Skeletal muscle tissue (tissue), 4 donors: ENCODE results near the gene FCHSD1. TPM values are rescaled to one million over a fixed set of nuclear protein-coding genes. Genes with fewer than 3 reads are reported as not detected.

ENCODE experiments used
- H3K27ac ChIP-seq: one replicate; pipeline ENCODE4 v1.7.0; 2013; ENCODE audit warnings: mild to moderate bottlenecking, low read depth, low read length, inconsistent platforms
- H3K27me3 ChIP-seq, 3 donors: one replicate each; pipeline ENCODE4 v1.7.0; 2013; ENCODE audit warnings: low read length in 3 of 3; ENCODE audit not compliant: control insufficient read depth in 3 of 3, insufficient read depth in 3 of 3
- H3K36me3 ChIP-seq, 3 donors: one replicate each; pipeline ENCODE4 v1.7.0; 2013; ENCODE audit warnings: low read length in 3 of 3; ENCODE audit not compliant: control insufficient read depth in 3 of 3, insufficient read depth in 3 of 3
- H3K4me1 ChIP-seq, 3 donors: one replicate each; pipeline ENCODE4 v1.7.0; 2013; ENCODE audit warnings: low read length in 3 of 3, mild to moderate bottlenecking in 3 of 3; ENCODE audit not compliant: control insufficient read depth in 3 of 3, insufficient read depth in 3 of 3
- H3K4me3 ChIP-seq, 3 donors: one replicate each; pipeline ENCODE4 v1.7.0; 2013; ENCODE audit warnings: low read length in 3 of 3
- H3K9ac ChIP-seq, 3 donors: one replicate each; pipeline ENCODE4 v1.7.0; 2013; ENCODE audit warnings: low read length in 3 of 3, mild to moderate bottlenecking in 3 of 3, moderate library complexity in 2 of 3, low read depth in 1 of 3
- H3K9me3 ChIP-seq, 3 donors: one replicate each; pipeline ENCODE4 v1.7.0; 2013; ENCODE audit warnings: low read length in 3 of 3; ENCODE audit not compliant: control insufficient read depth in 3 of 3
- total RNA-seq: library from RNA; depleted of rRNA; stranded (reverse); fragments of >200 nt; gene quantifications from one replicate; pipeline ENCODE4 v1.2.3, GENCODE V29; 2014
- donor health status: Osteomylitis.

Gene FCHSD1
- total RNA-seq, 1 donor from 2014 or later, result 5.2 TPM

DNA sequence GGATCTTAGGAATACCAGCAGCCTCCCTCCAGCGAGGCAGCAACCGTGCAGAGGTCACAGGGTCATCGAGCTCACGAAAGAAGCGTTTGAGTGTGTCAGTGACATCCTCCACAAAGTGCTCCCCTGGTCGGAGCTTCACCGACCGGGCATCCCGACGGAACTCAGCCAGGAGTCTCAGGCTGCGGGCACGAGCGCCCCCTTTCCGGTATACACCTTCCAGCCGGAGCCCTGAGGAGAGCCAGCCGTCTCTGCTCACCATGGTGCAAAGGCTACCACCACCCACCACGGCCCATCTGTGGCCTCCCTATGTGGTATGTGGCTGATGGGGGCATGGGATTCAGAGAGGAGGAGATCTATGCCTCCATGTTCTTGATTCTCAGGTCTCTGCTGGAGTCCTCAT lies 10.8 kb upstream of the FCHSD1 start:
- H3K9me3 ChIP-seq, result no peaks in the 10 kb centered on the region
- H3K27me3 ChIP-seq, result no peaks in the 10 kb centered on the region
- H3K4me3 ChIP-seq, result no peak overlapping the region
- peaks cover 0 to 4% (median 2%) of the 10 kb centered on the region in 3 donors for H3K36me3 ChIP-seq
- H3K27ac ChIP-seq, result no peak overlapping the region
- H3K4me1 ChIP-seq, result no peaks in the 10 kb centered on the region
- no peak overlapping the region for H3K9ac ChIP-seq

DNA sequence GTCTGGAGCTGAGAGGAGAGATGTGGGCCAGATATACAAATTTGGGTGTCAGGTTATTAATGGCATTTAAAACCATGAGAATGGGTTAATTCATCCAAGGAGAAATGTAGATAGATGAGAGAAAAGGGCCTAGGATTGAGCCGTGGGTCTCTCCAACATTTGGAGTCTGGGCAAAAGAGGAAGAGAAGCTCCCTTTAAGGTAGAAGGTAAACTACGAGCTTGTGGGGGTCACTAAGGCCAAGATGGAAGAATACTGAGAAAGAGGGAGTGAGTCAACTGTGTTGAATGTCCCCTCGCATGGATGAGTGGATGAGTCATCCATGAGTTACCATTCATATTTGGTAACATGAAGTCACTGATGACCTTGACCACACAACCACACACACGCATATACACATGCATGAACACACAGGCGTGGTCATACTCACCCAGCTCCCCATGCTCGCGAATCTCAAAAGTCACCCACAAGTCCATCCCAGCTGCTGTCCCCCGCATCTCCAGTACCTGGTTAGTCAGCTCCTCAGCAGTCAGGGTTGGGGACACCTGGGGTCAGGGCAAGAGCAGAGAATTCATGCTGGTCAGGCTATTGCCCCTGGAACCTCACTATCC lies 6.8 kb upstream of the FCHSD1 start:
- Histone ChIP-seq H3K4me1 (no peaks in the 10 kb centered on the region), H3K4me3 (no peak overlapping the region), H3K27ac (no peak overlapping the region), H3K9me3 (no peaks in the 10 kb centered on the region), H3K36me3 (peaks cover 0 to 10% (median 6%) of the 10 kb centered on the region in 3 donors), H3K27me3 (no peaks in the 10 kb centered on the region), H3K9ac (no peak overlapping the region)

DNA sequence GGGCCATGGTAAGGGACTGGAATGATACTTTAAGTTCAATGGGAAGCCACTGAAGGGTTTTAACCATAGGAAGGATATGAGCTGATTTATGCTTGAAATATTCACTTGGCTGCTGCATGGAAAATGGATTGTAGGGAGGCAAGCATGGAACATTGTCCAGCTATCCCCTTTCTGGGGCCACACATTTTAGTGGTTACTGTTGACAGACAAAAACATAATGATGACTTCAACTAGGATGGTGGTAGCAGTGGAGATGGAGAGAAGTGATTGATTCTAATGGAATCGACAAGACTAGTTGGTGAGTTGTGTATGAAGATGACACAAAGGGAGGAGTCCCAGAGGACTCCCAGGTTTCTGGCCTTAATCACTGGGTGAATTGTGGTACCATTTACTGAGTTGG lies 6.2 kb upstream of the FCHSD1 start:
- no peaks in the 10 kb centered on the region for H3K4me1 ChIP-seq
- peaks cover 0 to 10% (median 6%) of the 10 kb centered on the region in 3 donors for H3K36me3 ChIP-seq
- H3K9ac ChIP-seq, result no peak overlapping the region
- H3K27ac ChIP-seq, result no peak overlapping the region
- H3K9me3 ChIP-seq, result no peaks in the 10 kb centered on the region
- H3K27me3 ChIP-seq, result no peaks in the 10 kb centered on the region
- H3K4me3 ChIP-seq, result no peak overlapping the region

DNA sequence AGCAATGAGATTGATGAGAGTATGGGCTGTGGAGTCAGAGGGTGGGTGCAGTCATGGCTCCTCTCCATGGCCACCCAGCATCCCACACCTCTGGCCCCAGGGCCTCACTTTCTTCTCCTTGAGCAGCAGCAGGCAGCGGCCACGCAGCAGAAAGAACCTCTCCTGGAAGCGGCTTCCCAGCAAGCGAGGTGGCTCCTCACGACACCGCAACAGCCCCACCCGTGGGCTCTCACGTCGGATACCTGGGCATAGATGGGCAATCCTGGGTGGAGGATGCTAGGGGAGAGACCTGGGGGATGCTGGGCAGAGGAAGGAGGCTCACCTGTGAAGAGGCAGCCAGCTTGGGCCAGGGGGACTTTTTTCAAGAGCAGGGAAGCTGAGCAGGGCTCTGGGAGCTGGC lies 5.2 kb upstream of the FCHSD1 start:
- peaks cover 0 to 10% (median 6%) of the 10 kb centered on the region in 3 donors for H3K36me3 ChIP-seq
- no peak overlapping the region for H3K4me3 ChIP-seq
- no peak overlapping the region for H3K9ac ChIP-seq
- H3K9me3 ChIP-seq, result no peaks in the 10 kb centered on the region
- no peaks in the 10 kb centered on the region for H3K27me3 ChIP-seq
- H3K27ac ChIP-seq, result no peak overlapping the region
- H3K4me1 ChIP-seq, result peaks cover 0 to 4% (median 3%) of the 10 kb centered on the region in 3 donors

DNA sequence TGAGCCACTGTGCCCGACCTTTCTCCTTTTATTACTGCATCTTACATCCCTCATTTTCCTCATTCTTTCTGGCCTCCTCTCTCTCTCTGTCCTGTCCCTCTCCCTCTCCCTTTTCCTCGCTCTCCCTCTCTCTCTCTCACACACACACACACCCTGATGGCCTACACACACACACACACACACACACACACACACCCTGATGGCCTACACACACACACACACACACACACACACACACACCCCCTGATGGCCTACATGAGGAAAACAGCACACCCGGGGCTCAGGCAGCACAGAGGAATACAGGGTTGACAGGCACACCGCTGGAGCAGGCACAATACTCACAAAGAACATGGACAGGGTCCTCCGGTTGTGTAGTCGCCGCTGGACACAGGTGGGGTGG lies 3.8 kb upstream of the FCHSD1 start:
- no peak overlapping the region for H3K4me3 ChIP-seq
- H3K4me1 ChIP-seq, result peaks cover 0 to 11% (median 6%) of the 10 kb centered on the region in 3 donors
- H3K27ac ChIP-seq, result no peak overlapping the region
- no peaks in the 10 kb centered on the region for H3K9me3 ChIP-seq
- no peak overlapping the region for H3K9ac ChIP-seq
- H3K36me3 ChIP-seq, result peaks cover 0 to 10% (median 5%) of the 10 kb centered on the region in 3 donors
- H3K27me3 ChIP-seq, result peaks cover 0 to 5% (median 3%) of the 10 kb centered on the region in 3 donors

DNA sequence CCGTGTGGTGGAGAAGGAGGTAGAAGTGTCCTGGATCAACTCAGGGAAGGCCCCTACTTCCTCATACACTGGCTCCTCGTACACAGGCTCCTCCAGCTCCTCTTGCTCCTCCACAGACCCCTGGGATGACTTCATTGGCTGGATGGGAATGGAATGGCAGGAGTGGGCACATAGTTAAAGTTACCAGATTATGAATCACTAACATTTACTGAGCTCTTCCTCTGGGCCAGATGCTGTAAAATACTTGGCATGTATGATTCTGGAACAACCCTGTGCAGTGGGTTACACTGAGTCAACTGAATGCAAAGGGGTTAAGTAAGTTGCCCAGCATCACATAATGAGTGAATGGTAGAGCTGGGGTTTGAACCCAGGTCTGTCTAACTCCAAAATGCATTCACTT lies 3.1 kb upstream of the FCHSD1 start:
- Histone ChIP-seq H3K27me3 (peaks cover 0 to 6% (median 4%) of the 10 kb centered on the region in 3 donors), H3K36me3 (peaks cover 0 to 10% (median 3%) of the 10 kb centered on the region in 3 donors), H3K4me1 (peaks cover 0 to 11% (median 6%) of the 10 kb centered on the region in 3 donors), H3K9me3 (no peaks in the 10 kb centered on the region), H3K9ac (no peak overlapping the region), H3K27ac (no peak overlapping the region), H3K4me3 (no peak overlapping the region)

DNA sequence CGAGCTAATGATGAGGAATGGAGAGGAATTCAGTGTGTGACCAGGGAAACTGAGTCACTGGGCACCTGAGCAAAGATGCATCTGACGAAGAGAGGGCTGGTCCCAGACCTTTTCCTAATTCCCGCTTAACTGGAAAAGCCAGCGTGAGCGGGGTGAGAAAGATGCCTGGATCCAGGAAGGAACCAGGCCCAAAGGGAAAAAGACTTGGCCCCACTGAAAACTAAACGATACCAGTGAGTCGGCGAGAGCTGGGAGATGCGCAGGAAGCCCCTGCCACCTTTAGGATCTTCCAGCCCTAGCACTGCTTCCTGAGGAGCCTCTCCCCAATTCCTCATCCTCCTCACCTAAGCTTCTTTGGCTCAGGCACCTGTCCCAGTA lies 499 bp upstream of the FCHSD1 start:
- Histone ChIP-seq H3K9ac (peak overlapping the region in 2 of 3 donors; percentile 15 to 16), H3K36me3 (peaks cover 0 to 8% (median 3%) of the 10 kb centered on the region in 3 donors), H3K9me3 (no peaks in the 10 kb centered on the region), H3K4me1 (peaks cover 0 to 11% (median 6%) of the 10 kb centered on the region in 3 donors), H3K27ac (no peak overlapping the region), H3K4me3 (peak overlapping the region; percentile 56 to 67 (median 60)), H3K27me3 (peaks cover 0 to 6% (median 4%) of the 10 kb centered on the region in 3 donors)

DNA sequence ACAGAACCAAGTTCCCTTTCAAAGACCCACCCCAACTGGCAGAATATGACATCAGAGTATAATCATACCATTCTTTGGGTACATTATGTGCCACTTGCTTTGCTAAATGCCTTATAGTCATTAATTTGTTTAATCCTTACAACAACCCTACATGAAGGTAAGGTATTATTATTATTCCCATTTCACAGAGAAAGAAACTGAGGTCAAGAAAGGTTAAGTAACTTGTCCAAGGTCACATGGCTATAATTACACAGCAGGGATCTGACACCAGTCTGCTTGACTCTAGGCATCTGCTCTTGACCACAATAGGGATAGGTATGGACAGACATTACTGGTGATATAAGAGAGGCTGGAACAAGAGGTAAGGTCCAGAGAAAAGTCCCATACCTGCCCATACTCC lies 1.2 kb downstream of the FCHSD1 start:
- peaks cover 0 to 9% (median 0%) of the 10 kb centered on the region in 3 donors for H3K36me3 ChIP-seq
- peaks cover 0 to 11% (median 6%) of the 10 kb centered on the region in 3 donors for H3K4me1 ChIP-seq
- H3K27ac ChIP-seq, result no peak overlapping the region
- H3K9ac ChIP-seq, result no peak overlapping the region
- H3K9me3 ChIP-seq, result no peaks in the 10 kb centered on the region
- H3K4me3 ChIP-seq, result no peak overlapping the region
- peaks cover 0 to 6% (median 4%) of the 10 kb centered on the region in 3 donors for H3K27me3 ChIP-seq

DNA sequence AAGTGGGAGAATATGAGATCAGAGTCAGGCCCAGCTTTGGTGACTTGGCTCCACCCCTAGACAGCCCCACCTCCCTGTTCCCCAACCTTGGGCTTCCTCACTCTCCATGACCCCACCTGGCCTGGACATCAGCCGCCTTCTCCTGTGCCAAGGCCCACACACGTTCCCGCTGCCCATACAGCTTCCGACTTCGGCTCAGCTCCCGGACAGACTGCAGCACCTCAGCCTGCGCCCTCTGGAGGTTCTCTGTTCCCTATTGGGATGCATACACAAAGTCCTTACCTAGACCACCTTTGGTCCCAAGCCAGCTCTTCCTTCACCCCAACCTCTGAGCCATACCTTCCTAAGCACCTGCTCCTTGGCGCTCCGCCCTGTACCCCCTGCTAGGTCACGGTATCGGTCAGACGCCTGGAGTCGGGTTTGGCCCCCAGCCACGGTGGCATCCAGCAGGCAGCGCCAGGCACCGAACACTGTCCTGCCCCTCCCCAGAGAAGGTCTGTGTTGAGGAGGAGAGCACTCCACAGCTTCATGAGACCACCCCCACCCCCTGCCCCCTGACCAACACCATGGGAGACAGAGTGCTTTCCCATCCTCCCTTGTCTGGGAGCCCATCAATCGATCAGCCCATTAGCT lies 2.0 kb downstream of the FCHSD1 start:
- Histone ChIP-seq H3K9ac (no peak overlapping the region), H3K27me3 (peaks cover 0 to 6% (median 4%) of the 10 kb centered on the region in 3 donors), H3K36me3 (peaks cover 0 to 16% (median 0%) of the 10 kb centered on the region in 3 donors), H3K9me3 (no peaks in the 10 kb centered on the region), H3K4me3 (no peak overlapping the region), H3K27ac (no peak overlapping the region), H3K4me1 (peaks cover 0 to 11% (median 6%) of the 10 kb centered on the region in 3 donors)

DNA sequence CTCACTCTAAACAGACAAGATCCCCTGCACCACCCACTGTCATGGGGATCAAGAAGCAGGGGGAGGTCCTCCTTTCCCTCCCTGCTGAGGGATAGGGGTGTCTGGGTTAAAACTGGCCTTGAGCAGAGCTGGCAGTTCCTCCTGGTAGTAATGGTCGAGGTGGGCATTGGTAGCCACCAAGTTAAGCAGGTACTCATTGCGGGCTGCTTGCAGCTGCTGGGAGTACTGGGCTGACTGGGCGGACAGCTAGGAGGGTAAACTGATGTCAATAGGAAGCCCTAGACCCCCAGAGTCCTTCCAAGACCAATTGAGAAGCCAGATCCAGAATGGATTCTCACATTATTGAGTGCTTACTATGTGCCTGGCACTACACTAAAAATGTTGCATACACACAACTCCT lies 3.4 kb downstream of the FCHSD1 start:
- Histone ChIP-seq H3K27me3 (peaks cover 0 to 6% (median 4%) of the 10 kb centered on the region in 3 donors), H3K36me3 (peaks cover 0 to 16% (median 0%) of the 10 kb centered on the region in 3 donors), H3K4me1 (peaks cover 0 to 11% (median 6%) of the 10 kb centered on the region in 3 donors), H3K27ac (no peak overlapping the region), H3K4me3 (no peak overlapping the region), H3K9ac (no peak overlapping the region), H3K9me3 (no peaks in the 10 kb centered on the region)
